NCI-H345 (cell line): Measurements from ENCODE around the gene DPP10.
"Not testable (repeated sequence)": the region's sequence is repeated elsewhere in the genome, so short reads cannot be mapped to it uniquely, and the experiment has no call there.

ENCODE experiments used
- DNase-seq: peaks from one replicate; lab custom pipeline; 2025; lab: John Stamatoyannopoulos, UW

Gene DPP10

DNA sequence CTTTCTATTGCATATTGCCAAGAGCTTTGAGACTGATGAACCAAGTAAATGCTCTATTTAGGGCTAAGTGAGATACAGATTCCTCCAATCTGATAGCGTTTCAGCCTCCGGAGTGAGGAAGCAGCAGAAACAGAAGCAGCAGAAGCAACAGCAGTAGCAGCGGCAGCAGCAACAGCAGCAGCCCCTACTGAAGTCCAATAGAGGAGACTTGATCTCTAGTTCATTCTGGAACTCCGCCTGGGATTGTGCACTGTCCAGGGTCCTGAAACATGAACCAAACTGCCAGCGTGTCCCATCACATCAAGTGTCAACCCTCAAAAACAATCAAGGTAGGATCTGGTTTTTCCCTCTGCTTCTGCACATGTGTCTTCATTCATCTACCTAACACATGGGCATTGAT, at the start of gene DPP10:
Gene DPP10, plus strand, starts transcription at position 132 of the 400 bp plus-strand sequence.
- DNase-seq = no peak

DNA sequence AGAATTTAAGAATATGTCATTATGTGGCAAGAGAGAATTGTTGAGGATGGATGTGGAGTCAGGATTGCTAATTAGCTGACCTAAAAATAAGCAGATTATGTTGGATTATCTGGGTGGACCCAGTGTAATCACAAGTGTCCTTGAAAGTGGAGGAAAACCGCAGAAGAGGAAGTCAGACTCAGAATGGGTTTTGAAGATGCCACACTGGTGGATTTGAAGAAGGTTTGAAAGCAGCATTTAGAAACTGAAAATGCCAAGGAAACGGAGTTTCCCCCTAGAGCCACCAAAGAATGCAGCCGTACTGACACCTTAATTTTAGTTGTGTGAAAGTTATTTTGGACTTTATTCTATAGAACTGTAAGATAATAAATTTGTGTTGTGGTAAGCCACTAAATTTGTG, 41.6 kb upstream of the DPP10 start:
- no peak for DNase-seq

DNA sequence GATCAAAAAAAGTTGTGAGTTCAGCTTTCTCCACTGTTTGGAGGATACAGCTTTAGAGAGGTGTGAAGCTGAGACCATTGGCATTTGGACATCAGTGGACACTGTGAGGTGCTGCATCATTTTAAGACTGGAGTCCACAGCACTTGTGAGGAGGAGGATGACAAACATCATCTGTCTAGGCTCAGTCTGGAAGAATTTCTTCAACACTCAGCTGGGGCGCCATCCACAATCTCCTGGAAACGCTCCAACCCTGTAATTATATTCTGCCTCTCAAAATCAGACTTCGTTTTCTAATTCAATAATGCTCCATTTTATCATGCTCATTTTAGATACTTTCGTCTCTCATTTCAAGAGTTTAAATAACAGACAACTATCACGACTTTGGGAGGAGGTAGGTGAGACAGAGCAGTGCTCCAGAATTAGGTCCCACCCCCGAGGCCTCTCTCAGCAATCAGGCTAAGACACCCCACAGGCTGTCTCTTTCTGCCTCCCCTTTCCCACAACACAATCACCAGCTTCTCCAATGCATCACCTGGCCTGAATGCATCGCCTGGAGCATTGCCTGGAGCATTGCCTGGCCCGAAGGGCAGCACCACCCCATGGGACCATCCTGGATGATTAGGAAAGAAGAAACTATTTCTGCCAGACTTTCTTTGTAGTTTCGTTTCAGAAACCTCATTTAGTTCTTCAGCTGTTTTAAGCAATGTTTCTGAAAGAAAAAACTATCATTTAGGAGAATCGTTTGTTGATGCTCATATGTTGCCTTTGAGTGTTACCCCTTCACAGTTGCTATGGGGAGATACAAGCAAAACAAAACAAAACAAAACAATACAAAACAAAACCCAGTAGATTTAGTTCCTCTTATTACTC, 37.0 kb upstream of the DPP10 start:
- no peak for DNase-seq

DNA sequence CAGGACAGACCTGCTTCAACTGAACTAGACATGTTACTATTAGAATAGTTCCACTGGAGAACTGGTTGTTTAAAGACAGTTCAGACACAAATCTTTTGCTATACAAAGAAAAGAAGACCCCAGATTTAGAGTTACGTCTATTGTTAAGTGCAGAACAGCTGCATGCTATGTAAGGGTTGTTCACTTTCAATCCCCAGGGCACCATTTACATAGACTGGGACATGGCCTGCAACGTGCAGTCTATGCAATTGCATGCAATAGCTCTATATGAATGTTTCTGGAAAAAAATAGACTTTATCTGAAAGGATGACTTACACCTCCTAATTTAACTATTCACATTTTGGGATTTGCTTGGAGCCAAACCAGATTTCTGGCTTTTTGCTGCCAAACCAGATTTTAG, 36.1 kb upstream of the DPP10 start:
- no peak for DNase-seq

DNA sequence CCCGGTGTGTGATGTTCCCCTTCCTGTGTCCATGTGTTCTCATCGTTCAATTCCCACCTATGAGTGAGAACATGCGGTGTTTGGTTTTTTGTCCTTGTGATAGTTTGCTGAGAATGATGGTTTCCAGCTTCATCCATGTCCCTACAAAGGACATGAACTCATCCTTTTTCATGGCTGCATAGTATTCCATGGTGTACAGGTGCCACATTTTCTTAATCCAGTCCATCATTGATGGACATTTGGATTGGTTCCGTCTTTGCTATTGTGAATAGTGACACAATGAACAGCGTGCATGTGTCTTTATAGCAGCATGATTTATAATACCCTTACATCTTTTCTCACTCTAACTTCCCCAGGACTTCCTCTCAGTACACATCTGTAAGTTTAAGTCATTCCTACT, 35.1 kb upstream of the DPP10 start:
- not testable (repeated sequence) for DNase-seq

DNA sequence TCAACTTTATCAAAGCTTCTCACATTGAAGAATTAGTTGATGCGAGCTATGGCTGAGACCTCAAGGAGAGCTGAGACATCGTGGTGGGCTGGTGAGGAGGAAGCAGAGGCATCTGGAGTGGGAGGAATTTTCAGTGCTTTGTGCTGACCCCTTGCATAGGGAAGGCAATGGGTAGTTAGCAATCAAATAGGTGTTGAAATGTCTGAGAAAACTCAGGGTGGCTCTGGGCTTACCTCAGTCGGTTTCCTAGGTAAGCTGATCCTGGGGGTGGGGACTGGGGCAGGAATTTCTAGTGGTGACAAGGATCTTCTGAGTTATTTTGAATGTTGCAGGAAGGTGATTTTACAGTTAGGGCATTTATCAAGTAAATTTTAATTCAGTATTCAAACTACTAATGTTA, 20.7 kb upstream of the DPP10 start:
- no peak for DNase-seq

DNA sequence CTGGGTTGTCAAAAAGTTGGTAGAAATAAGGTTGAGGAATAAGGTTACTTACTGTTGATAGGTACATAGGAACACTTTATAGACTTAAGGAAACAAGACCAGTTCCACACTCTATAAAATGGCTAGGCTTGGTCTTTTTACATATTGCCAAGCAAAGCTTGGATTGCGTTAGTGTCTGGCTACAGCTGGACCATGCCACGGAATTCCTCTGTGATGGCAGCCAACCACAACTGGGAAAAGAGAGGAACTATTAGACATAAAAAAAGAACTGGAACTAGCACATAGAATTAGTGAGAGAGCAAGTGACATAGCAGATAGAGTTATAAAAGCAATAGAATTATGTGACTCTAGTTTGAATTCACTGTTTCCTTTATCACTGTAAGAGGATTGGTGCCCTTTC, 17.7 kb upstream of the DPP10 start:
- DNase-seq = no peak

DNA sequence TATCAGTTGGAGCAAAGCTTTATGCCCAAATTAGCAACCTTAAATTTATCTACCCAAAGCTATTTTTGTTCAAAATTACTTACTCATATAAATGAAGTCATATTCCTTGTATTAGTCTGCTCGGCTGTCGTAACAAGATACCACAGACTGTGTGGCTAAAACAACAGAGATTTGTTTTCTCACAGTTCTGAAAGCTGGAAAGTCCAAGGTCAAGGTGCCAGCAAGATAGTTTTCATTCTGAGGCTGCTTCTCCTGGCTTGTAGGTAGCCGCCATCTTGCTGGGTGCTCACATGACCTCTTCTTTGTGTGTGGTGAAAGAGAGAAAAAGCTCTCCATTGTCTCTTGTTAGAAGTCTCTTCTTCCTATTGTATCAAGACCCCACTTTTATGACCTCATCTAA, 15.7 kb upstream of the DPP10 start:
- no peak for DNase-seq

DNA sequence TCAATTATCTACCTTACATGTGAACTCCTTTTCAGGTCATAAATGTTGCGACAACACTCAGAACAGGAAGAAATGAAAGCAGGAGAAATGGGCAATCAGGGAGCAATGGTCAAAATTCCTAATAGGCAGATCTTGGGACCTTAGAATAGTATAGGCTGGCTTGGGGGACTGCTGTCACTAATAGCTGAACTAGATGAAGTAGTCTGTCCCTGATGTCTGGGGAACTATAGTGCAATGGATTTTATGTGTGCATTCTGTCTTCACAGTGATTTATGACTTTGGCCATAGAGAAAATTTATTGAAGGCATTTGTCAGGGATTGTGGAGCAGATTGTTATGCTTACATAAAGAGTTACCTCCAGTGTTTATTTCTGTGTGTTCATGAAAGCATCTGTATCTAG, 6.1 kb upstream of the DPP10 start:
- DNase-seq = no peak

DNA sequence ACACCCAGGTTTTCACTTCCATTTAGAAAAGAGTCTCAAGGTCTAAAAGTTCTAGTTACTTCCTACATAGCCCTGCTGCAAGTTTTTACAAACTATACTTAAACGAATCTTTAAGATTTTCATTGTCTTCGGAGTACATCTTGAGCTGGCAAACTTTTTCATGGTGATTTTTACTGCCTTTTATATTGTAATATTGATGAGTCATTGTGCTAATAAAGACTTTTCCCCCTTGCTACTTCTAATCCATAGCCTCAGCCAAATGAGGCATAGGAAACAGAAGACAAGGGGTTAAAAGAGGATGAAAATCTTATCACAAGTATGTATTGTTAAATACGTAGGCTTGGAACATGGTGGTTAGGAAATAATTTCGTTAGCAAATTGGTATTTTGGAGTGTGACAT, 4.1 kb downstream of the DPP10 start:
- no peak for DNase-seq

DNA sequence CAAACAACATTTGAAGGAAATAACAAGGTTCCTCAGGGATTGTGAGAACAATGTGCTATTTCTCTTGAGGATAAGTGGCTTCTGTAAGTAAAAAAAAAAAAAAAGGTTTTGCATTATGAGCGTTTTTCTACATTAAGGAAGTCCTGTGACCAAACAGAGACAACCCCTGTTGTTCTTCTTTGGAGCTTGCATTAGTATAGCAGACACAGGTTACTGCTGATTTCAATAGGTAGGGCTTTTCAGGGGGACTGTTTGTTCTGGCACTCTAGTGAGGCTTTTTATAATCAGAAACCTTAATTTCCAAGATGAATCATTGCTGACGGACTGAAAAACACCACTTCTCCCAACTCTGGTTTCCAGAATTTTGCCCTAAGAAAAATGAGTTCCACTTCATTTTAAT, 8.2 kb downstream of the DPP10 start:
- no peak for DNase-seq

DNA sequence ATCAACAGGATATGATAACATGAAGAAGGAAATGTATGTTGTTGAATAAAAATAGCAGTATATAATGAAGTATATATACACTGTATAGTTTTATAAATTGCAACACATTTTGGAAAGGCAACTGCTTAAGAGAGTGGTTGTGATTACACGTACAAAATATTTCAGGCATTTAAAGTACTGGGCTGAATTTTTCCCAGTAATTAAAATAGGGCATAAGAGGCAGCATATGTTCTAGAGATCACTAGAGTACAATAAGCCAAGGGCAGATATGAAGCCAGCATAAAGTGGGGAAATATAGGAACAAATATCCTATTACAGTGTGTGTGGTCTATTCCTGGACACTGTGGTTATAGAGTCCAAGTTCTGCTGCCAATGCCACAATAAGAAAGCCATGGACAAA, 14.1 kb downstream of the DPP10 start:
- DNase-seq = no peak

DNA sequence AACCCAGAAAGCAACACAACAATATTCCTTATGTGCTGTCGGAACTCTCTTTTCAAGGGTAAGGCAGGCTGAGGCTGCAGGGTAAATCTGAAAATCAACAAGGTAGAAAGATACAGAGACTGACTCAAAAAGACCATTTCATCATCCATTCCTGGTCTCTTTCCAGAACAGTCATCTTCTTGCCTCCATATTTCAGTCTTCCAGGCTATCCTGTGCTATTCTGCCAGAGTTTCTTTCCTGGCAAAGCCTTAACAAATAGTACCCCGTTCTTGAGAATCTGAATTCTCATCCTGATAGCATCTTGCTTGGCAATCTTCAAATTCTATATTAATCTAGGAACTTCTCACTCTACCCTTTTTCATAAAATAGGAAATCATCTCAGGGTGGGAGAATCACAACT, 15.5 kb downstream of the DPP10 start:
- no peak for DNase-seq

DNA sequence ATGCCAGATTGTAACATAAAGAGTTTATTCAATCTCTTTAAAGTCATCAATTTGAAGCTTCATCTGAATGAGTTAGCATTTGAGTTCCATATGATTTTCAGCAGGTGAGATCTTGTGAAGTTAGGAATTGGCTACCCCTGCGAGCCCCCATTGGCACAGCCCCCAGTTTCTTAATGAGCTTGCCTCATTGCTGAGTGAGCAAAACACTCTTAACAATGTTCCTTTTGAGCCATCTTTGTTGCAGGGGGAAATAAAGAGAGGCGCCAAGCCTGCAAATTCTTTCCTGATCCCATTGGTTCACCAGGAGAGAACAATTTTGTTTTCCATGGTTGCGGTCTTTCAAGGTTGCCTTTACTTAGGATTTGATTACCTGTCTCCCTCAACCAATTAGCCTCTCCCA, 18.7 kb downstream of the DPP10 start:
- DNase-seq = no peak

DNA sequence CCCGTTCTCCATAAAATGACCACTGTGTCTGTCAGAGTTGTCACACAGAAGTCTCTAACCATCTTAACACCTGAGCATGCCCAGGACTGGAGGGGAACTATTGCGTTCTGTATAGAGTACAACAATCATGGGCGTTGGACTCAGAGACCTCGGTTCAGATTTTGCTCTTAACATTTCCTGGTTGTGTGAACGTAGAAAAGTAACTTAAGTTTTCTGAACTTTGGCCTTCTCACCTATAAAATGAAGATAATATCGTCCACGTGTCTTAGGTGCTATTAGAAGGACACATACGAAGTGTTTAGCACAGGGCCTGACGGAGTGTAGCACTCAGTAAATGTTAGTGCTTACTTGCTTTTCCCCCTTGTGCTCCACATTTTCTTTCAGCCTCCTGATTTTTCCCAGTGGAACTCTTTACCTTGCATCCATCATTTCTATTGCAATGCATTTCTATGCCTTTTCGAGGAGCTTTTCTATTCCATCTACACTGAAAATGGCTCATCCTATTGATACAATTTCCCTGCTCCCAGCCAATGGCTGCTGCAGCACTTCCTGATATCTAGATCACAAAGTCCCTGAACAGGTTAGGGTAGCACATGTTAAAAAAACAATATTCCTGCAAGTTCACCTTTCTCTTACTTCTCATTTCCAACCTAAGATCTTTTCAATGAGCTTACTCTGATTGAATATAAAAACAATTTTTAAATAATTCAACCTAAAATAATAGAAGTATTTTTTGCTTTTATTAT, 22.7 kb downstream of the DPP10 start:
- DNase-seq = no peak

DNA sequence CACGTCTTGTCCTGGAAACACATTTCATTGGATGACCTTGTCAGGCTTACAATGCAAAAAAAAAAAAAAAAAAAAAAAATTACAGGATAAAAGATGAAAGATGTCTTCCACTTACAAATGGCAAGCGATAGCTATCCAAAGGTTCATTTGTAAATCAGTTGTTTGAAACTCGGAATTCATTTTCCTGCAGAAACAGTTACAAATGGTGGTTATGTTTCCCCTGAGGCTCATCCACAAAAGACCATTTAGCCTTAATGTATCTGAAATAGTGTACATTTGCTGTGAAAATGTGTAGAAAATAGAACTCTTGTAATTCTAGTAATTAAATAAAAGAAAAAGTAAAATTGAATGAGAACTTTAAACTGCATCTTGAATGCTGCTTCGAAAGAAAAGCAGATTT, 25.9 kb downstream of the DPP10 start:
- no peak for DNase-seq

DNA sequence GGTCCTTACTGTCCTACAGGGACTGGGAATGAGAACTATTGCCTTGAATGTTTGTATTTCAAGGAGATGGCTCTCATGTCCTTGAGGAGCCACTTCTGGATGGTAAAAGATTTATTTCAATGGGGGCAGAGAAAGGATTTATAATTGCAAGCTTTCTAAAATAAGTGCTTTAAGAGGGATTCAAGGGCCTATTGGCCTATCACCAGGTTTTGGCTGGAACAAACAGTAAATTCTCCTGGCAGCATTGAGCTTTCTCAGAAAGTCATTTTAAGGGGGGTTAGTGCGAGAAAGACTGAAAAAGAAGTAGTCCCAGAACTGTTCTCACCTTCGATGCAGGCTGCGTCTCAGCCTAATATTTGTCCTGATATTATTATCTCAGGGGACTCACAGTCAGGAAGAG, 29.8 kb downstream of the DPP10 start:
- no peak for DNase-seq

DNA sequence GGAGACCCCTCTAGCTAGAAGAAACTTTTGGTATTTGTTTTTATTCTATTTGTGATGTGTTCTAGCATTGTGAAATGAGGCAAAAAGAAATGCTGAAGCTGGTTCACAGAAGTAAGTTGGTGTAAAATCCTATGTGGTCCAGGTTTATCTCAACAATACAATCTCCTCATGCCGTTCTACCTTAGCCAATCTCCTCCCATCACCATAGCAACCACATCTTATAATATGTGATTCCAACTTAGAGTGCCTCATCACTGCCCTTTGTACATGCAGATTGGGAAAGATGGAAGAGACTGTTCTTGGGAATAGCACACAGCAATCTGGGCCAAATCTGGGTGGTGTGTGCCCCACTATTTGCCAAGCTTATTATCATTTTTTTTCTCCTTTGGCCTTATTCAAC, 30.3 kb downstream of the DPP10 start:
- DNase-seq = no peak

DNA sequence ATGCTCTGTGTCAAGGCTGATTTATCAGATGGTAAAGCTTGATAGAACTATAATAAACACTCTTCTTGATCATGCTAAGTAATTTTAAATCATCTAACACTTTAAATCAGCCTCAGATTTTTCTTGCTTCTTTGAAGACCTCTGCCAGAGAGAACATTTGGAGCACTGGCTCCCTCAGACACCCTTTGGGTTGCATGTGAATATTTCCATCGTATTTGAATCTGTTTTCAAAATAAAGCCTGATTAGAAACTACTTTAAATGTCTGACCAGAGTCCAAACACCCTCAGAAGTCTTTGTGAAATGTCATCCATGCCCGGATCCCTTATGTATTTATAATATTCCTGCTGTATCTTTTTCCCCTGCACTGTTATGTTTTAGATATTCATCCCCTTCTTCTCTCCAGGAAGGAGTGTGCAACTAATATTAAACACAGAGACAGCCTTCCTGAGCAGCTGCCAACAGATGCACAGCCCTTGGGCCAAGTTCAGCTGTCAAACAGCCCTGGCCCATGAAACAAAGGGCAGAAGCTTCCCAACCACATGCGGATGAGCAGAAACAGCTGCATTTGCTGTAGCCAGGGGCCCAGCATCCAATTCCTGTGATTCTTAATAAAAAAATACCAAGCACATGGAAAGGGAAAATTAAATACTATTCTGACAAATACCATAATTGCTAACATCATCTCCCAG, 46.5 kb downstream of the DPP10 start:
- no peak for DNase-seq

DNA sequence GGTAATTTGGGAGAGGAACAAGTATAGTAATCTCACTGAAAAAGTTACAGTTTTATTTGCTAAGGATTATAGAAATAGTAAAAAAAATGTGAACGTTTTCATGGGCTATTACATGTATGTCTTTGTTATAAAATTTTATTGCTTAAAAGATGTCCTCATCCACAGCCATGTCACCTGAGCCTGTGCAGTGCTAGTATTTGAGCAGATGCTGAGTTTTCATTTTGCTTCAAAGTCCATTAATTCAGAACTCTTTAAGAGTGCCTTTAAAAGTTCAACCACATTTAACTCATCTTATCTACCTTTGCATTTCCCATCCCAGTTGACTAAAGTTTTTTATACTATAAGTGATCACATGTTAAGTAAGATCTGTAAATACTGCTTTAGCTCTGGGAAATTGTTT, 52.6 kb downstream of the DPP10 start:
- no peak for DNase-seq

DNA sequence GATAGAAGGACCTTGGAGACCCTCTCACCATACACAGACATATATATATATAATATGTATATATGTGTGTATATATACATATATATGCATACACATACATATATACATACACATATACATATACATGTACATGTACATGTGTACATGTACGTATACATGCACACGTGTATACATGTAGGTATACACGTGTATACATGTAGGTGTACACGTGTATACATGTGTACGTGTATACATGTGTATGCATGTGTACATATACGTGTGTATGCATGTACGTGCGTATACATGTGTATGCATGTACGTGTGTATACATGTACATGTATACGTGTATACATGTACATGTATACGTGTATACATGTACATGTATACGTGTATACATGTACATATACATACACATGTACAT, 54.5 kb downstream of the DPP10 start:
- no peak for DNase-seq

DNA sequence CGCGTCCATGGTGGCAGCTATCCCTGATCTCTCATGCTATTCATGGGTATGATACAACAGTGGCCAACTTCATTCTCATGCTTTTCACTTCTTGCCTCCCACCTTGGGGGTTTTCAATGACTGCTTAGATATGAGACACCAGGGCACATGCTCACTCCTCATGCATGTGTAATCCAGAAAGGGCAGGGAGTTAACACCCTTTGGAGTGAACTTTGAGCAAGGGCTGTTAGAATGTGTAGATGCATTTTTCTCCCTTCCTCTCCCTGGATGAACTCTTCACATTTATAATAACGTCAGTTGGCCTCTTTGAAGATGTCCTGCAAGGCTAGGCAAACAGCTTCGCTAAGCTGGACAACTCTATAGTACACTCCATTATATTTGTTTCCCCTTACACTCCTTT, 56.7 kb downstream of the DPP10 start:
- DNase-seq = no peak

DNA sequence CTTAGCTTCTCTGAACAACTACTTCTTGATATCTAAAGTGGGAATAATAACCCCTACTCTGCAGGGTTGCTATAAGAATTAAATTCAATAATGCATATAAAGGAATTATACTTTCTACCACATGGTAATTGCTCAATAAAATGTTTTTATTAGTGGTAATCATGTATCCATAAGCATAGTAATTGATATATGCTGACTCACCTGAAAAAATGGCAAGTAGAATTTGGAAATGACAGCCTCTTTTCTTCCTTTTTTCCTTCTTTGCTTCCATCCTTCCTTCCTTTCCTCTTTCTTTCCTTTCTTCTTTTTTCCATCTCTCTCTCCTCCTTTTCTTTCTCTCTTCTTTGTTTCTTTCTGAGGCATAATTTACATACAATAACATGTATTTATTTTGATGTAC, 65.3 kb downstream of the DPP10 start:
- DNase-seq = no peak
